Measurements from ENCODE around the gene TSHZ1.

The TSHZ1 gene

GRCh38 chr18:75276818-75277609 is 66.4 kb downstream of the TSHZ1 start:
- DNase-seq, result no peak

- DNase-seq, result no peak
Observed at GRCh38 chr18:75277610-75277928, 67.0 kb downstream of the TSHZ1 start.

- DNase-seq, result no peak
Observed at GRCh38 chr18:75279381-75279780, 68.8 kb downstream of the TSHZ1 start.

GRCh38 chr18:75280427-75281280 is 70.1 kb downstream of the TSHZ1 start:
- DNase-seq, result no peak

- DNase-seq, result no peak
Observed at GRCh38 chr18:75282746-75283145, 72.1 kb downstream of the TSHZ1 start.

GRCh38 chr18:75283731-75284130 is 73.1 kb downstream of the TSHZ1 start:
- DNase-seq, result no peak

GRCh38 chr18:75284566-75284965 is 74.0 kb downstream of the TSHZ1 start:
- no peak for DNase-seq

- no peak for DNase-seq
Observed at GRCh38 chr18:75285876-75286275, 75.3 kb downstream of the TSHZ1 start.

- no peak for DNase-seq
Observed at GRCh38 chr18:75287006-75287405, 76.4 kb downstream of the TSHZ1 start.

GRCh38 chr18:75287700-75288099 is 77.1 kb downstream of the TSHZ1 start:
- no peak for DNase-seq

- no peak for DNase-seq
Observed at GRCh38 chr18:75289761-75290160, 79.2 kb downstream of the TSHZ1 start.

GRCh38 chr18:75290737-75291358 is 80.3 kb downstream of the TSHZ1 start:
- no peak for DNase-seq

- no peak for DNase-seq
Observed at GRCh38 chr18:75291460-75291859, 80.9 kb downstream of the TSHZ1 start.

GRCh38 chr18:75293591-75293990 is 83.0 kb downstream of the TSHZ1 start:
- DNase-seq, result no peak

GRCh38 chr18:75297731-75298130 is 87.1 kb downstream of the TSHZ1 start:
- DNase-seq, result no peak

GRCh38 chr18:75304678-75305557 is 94.3 kb downstream of the TSHZ1 start:
- DNase-seq, result no peak

- no peak for DNase-seq
Observed at GRCh38 chr18:75305984-75306383, 95.4 kb downstream of the TSHZ1 start.

GRCh38 chr18:75307530-75307929 is 96.9 kb downstream of the TSHZ1 start:
- DNase-seq, result no peak

- no peak for DNase-seq
Observed at GRCh38 chr18:75309564-75309963, 99.0 kb downstream of the TSHZ1 start.

GRCh38 chr18:75314117-75314516 is 103.5 kb downstream of the TSHZ1 start:
- DNase-seq, result no peak

- DNase-seq, result no peak
Observed at GRCh38 chr18:75314606-75315005, 104.0 kb downstream of the TSHZ1 start.

- DNase-seq, result no peak
Observed at GRCh38 chr18:75316223-75316622, 105.6 kb downstream of the TSHZ1 start.

GRCh38 chr18:75316826-75317225 is 106.2 kb downstream of the TSHZ1 start:
- DNase-seq, result no peak

Data from activated CD8-positive, alpha-beta memory T cell treated with anti-CD3 and anti-CD28 coated beads, Interleukin-2, amount 50 U/mL, for 48 hours (primary cell).